Transverse colon (tissue), 4 donors: Measurements from ENCODE around the gene SYPL1.

Experiments used
- POLR2A ChIP-seq: fragments of 450-650 bp; IDR thresholded peaks from one replicate; pipeline ENCODE4 v1.6.1; 2016; ENCODE audit warnings: antibody characterized with exemption, mild to moderate bottlenecking, moderate library complexity
- POLR2AphosphoS5 ChIP-seq, 3 donors: sonication (generic); formaldehyde crosslinking; IDR thresholded peaks; one replicate each; pipeline ENCODE4 v1.6.1; 2016; ENCODE audit warnings: antibody characterized with exemption in 3 of 3
- TF ChIP-seq, protein P1 (sequence below), 5 experiments: fragments of 200-600 bp in 3 of 5; fragments of 450-650 bp in 2 of 5; sonication (generic) in 3 of 5; IDR thresholded peaks; 1 replicate in 2 of 5; 2 replicates in 3 of 5; pipeline ENCODE4 v1.5.1; 2016 to 2017; ENCODE audit warnings: antibody characterized with exemption in 5 of 5, inconsistent platforms in 3 of 5, mild to moderate bottlenecking in 2 of 5, moderate library complexity in 1 of 5

DNA sequence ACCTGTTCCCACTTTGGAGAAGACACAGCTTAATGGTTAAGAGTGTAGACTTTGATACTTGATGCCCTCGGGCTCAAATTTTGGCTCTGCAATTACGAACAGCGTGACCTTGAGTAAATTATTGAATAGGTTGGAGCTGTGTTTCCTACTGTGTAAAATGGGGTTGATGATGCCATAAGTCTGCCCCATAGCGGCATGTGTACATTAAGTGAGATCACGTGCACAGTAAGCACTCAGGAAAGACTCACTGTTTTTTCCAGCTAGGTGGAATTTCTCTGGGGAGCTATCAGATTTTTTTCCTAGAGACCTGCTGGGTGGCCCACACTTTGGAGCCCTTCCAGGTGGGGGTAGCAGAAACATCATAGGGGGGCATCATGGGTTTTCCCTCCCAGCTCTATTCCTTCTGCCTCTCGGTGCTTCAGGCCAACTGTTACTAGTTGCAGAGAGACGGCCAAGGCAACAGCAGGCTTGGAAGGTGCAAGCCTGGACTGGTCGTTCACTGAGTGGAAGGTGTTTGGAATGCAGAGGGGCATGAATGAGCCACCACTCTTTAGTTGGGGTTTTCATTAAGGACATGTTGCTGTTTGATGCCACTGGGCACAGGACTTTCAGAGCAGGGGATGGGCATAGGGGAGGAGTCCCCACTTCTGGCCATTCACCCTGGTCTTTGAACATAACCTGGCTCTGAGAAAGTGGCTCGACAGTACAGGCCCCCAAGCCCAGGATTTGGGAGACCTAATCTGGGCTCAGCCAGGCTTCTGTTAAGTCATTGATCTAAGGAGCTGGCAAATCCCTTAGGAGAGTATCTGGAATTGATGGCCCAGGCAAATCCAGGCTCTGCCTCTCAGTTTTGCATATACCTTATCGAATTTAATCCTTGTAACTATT lies 64.0 kb downstream of the SYPL1 start:
- TF ChIP-seq, protein P1, sequence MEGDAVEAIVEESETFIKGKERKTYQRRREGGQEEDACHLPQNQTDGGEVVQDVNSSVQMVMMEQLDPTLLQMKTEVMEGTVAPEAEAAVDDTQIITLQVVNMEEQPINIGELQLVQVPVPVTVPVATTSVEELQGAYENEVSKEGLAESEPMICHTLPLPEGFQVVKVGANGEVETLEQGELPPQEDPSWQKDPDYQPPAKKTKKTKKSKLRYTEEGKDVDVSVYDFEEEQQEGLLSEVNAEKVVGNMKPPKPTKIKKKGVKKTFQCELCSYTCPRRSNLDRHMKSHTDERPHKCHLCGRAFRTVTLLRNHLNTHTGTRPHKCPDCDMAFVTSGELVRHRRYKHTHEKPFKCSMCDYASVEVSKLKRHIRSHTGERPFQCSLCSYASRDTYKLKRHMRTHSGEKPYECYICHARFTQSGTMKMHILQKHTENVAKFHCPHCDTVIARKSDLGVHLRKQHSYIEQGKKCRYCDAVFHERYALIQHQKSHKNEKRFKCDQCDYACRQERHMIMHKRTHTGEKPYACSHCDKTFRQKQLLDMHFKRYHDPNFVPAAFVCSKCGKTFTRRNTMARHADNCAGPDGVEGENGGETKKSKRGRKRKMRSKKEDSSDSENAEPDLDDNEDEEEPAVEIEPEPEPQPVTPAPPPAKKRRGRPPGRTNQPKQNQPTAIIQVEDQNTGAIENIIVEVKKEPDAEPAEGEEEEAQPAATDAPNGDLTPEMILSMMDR (IDR thresholded peaks at IDR 0.05): no peak
- TF ChIP-seq POLR2A (no peak), POLR2AphosphoS5 (IDR thresholded peaks at IDR 0.05) (no peak)
